OCI-LY1 (cell line): Measurements from ENCODE around the gene GPATCH8.

Source experiments
- CTCF ChIP-seq: fragments of 200-600 bp; sonication (generic), shearing (Covaris generic); IDR thresholded peaks from 2 replicates; pipeline ENCODE4 v1.5.1; 2017; ENCODE audit warnings: mild to moderate bottlenecking, antibody characterized with exemption, low read length, moderate library complexity, mixed read lengths
- EZH2 ChIP-seq: fragments of 200-600 bp; sonication (generic), shearing (Covaris generic); IDR thresholded peaks from 2 replicates; pipeline ENCODE4 v1.8.0; 2017; ENCODE audit warnings: borderline replicate concordance, mixed run types, mild to moderate bottlenecking, antibody characterized with exemption, low read length, moderate library complexity, mixed read lengths

GRCh38 chr17:44379887-44380286 lies 123.3 kb downstream of the GPATCH8 start:
- TF ChIP-seq CTCF = no peak
- no peak for TF ChIP-seq EZH2
